HEK293T (cell line): ENCODE results near the gene GRK6.
A peak's percentile ranks its signal among the peaks of the same experiment; 100 is the strongest.

Experiments
- CTCF ChIA-PET: fragments of 350-600 bp; formaldehyde crosslinking; extraction: SDS; loops from one replicate; lab custom pipeline; 2021; ENCODE audit warnings: antibody characterized with exemption, inconsistent platforms; lab: Yijun Ruan, JAX
- POLR2A ChIA-PET: fragments of 350-600 bp; formaldehyde crosslinking; extraction: SDS; loops from one replicate; lab custom pipeline; 2020; ENCODE audit warnings: antibody characterized with exemption, inconsistent platforms; lab: Yijun Ruan, JAX
- DNase-seq: peaks from one replicate; pipeline ENCODE4 v3.0.0; 2012; ENCODE audit warnings: mixed read lengths; ENCODE audit errors: extremely low spot score
- ARNT ChIP-seq: fragments of 450-650 bp; IDR thresholded peaks from 2 replicates; pipeline ENCODE4 v1.6.1; 2017; ENCODE audit warnings: mild to moderate bottlenecking
- BHLHE40 ChIP-seq: fragments of 450-650 bp; IDR thresholded peaks from 2 replicates; pipeline ENCODE4 v1.6.1; 2016; ENCODE audit warnings: mild to moderate bottlenecking, moderate library complexity, borderline replicate concordance
- CTBP1 ChIP-seq: fragments of 450-650 bp; IDR thresholded peaks from 2 replicates; pipeline ENCODE4 v1.6.1; 2016; ENCODE audit warnings: borderline replicate concordance
- ELF4 ChIP-seq: fragments of 450-650 bp; IDR thresholded peaks from 2 replicates; pipeline ENCODE4 v1.6.1; 2017; ENCODE audit warnings: antibody characterized with exemption
- FOXA1 ChIP-seq: fragments of 450-650 bp; IDR thresholded peaks from 2 replicates; pipeline ENCODE4 v1.6.1; 2016; ENCODE audit warnings: mild to moderate bottlenecking
- FOXK2 ChIP-seq: fragments of 450-650 bp; IDR thresholded peaks from 2 replicates; pipeline ENCODE4 v1.6.1; 2016; ENCODE audit warnings: mild to moderate bottlenecking
- FOXM1 ChIP-seq: fragments of 450-650 bp; IDR thresholded peaks from 2 replicates; pipeline ENCODE4 v1.6.1; 2017; ENCODE audit warnings: mild to moderate bottlenecking, borderline replicate concordance
- HDGF ChIP-seq: fragments of 450-650 bp; IDR thresholded peaks from 2 replicates; pipeline ENCODE4 v1.6.1; 2017; ENCODE audit warnings: antibody characterized with exemption, borderline replicate concordance
- L3MBTL2 ChIP-seq: fragments of 450-650 bp; conservative IDR thresholded peaks from 2 replicates; pipeline ENCODE4 v1.6.1; 2016; ENCODE audit warnings: mild to moderate bottlenecking
- LEF1 ChIP-seq: fragments of 450-650 bp; IDR thresholded peaks from 2 replicates; pipeline ENCODE4 v1.6.1; 2017; ENCODE audit warnings: mild to moderate bottlenecking, borderline replicate concordance
- NFRKB ChIP-seq: fragments of 450-650 bp; IDR thresholded peaks from 2 replicates; pipeline ENCODE4 v1.6.1; 2016; ENCODE audit warnings: mild to moderate bottlenecking, moderate library complexity
- SUZ12 ChIP-seq: fragments of 450-650 bp; IDR thresholded peaks from 2 replicates; pipeline ENCODE4 v1.6.1; 2016; ENCODE audit warnings: mild to moderate bottlenecking
- TARDBP ChIP-seq: fragments of 450-650 bp; IDR thresholded peaks from 2 replicates; pipeline ENCODE4 v1.6.1; 2016
- ZNF384 ChIP-seq: fragments of 450-650 bp; IDR thresholded peaks from 2 replicates; pipeline ENCODE4 v1.6.1; 2016
- TF ChIP-seq, protein P1 (sequence below): fragments of 450-650 bp; IDR thresholded peaks from 2 replicates; pipeline ENCODE4 v1.6.1; 2016

The GRK6 gene

DNA sequence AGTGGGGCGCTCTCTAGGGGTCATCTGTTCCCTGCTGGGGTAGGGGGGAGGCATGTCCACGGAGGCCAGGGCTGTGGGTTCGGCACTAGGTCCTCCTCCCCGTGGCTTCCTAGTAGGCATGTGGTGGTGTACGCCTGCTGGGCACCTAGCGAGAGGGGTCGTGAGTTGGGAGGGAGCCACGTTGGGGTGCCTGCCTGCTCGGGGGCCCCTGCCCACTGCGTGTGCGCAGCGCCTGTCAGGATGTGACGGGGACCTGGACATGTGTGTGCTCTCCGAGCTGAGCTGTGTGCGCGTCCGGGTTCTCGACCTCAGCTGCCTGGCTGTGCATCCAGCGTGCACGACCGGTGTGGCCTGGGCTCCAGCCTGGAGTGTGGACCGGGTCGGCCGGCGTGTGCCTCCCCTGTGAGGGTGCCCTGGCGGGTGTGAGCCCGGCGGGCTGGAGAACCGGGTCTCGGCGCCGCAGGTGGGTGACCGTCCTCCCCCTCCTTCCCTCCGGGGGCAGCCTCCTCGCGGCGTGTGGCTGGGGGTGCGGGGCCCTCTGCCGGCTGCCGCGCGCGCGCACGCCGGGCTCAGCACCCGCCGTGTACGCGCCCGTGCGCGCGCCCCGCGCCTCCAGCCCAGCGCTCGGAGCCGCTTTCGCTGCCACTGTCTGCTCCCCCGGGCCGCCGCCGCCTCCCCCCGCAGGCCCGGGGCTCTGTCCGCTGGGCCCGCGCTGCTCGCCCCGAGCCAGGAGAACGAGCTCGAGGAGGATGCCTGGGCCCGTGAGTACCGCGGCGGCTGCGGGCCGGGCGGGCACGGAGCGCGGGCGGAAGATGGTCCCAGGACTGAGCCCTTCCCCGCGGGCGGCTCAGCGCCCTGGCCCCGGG lies 20.0 kb downstream of the GRK6 start, which contains the start of gene PRR7:
PRR7 (plus strand) TSS at position 615 of the 866 bp plus-strand sequence. CDS start 8,254 bp downstream, outside the sequence.
- ChIA-PET CTCF (interaction anchor here (1.0 to 4.9 kb wide), 5 partner anchors 8 to 137 kb away, joined by 3 to 30 read pairs (median 6); no protein-coding TSS in a partner anchor), POLR2A (interaction anchor here (0.6 to 7.4 kb wide), 10 partner anchors 8 to 76 kb away, joined by 3 to 69 read pairs (median 4); partner anchors contain the start of gene GRK6)
- DNase-seq: peak; percentile 81
- TF ChIP-seq BHLHE40 (no peak), FOXM1 (0 out of 2 replicates have a peak, but pooled peaks have one; percentile 44), NFRKB (no peak)

DNA sequence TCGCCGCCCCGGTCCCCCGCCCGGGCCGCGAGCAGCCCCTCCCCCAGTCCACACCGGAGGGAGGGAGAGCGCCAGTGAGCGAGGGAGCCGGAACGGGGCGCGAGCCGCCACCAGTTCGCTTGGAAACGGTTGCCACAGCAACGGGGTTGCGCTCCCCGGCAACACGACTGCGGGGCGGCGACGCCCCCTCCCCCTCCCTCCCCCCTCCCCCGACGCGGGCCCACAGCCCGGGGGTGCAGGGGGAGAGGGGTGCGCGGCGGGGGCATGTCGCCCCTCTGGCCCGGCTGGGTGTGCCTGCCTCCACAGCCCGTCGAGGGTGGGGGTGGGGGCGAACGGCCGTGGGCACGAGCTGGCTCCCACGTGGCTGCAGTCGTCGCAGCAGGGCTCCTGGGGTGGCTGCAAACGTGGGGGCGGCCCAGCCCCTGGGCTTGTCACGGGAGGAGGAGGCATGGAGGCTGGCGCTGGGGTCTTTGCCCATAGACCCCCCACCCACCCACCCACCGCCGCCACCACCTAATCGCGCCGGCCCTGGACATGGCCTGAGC lies 20.7 kb downstream of the GRK6 start:
- TF ChIP-seq L3MBTL2: peak; percentile 25; the same call in 1 of the 2 replicates
- TF ChIP-seq LEF1: no peak
- TF ChIP-seq FOXA1: no peak
- no peak for TF ChIP-seq BHLHE40
- TF ChIP-seq SUZ12: no peak
- POLR2A ChIA-PET: interaction anchor here (0.5 to 7.4 kb wide), 7 partner anchors 22 to 334 kb away, joined by 3 to 69 read pairs (median 3); partner anchors contain the start of gene GRK6
- peak; percentile 63 for DNase-seq
- CTCF ChIA-PET: interaction anchor here (1.7 to 4.9 kb wide), 3 partner anchors 44 to 137 kb away, joined by 6 to 30 read pairs (median 15); no protein-coding TSS in a partner anchor

DNA sequence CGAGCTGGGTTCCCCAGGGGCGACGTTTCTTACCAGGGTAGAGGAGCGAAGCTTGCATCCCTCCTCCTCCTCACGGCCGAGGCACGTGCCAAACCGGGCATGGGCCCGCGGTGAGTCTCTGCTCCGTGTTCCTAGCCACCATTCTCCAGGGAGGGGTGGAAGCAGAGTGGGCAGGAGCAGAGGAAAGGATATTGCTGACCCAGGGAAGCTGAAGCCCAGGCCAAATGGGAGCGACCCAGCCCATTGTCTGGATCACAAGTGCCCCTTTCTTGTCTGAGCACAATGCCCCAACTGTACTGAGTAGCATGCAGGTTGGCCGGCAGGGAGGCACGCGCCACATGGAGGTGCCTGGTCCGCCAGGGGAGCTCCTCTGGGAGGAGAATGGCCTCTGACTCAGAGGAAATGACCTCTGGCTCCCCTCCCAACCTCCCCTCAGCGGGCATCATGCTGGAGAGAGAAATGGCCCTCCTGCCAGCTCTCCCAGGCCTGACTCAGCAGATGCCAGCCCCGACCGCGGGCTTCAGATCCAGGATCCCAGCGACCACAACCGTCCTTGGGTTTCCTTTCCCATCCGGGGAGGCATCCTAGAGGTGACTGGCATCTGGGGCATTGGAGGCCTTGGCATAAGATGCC lies 21.3 kb downstream of the GRK6 start:
- no peak for DNase-seq
- CTCF ChIA-PET: interaction anchor here (1.7 to 4.9 kb wide), 3 partner anchors 44 to 138 kb away, joined by 6 to 30 read pairs (median 15); no protein-coding TSS in a partner anchor
- no peak for TF ChIP-seq NFRKB
- TF ChIP-seq FOXA1: no peak
- no peak for TF ChIP-seq FOXK2
- TF ChIP-seq, protein P1, sequence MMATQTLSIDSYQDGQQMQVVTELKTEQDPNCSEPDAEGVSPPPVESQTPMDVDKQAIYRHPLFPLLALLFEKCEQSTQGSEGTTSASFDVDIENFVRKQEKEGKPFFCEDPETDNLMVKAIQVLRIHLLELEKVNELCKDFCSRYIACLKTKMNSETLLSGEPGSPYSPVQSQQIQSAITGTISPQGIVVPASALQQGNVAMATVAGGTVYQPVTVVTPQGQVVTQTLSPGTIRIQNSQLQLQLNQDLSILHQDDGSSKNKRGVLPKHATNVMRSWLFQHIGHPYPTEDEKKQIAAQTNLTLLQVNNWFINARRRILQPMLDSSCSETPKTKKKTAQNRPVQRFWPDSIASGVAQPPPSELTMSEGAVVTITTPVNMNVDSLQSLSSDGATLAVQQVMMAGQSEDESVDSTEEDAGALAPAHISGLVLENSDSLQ: no peak
- no peak for TF ChIP-seq ARNT
- no peak for TF ChIP-seq LEF1
- TF ChIP-seq L3MBTL2: no peak
- TF ChIP-seq HDGF: no peak
- no peak for TF ChIP-seq CTBP1
- TF ChIP-seq TARDBP: no peak
- TF ChIP-seq BHLHE40: no peak
- TF ChIP-seq ZNF384: no peak
- POLR2A ChIA-PET: interaction anchor here (0.5 to 1.9 kb wide), 8 partner anchors 21 to 335 kb away, joined by 3 to 4 read pairs (median 3); no protein-coding TSS in a partner anchor

DNA sequence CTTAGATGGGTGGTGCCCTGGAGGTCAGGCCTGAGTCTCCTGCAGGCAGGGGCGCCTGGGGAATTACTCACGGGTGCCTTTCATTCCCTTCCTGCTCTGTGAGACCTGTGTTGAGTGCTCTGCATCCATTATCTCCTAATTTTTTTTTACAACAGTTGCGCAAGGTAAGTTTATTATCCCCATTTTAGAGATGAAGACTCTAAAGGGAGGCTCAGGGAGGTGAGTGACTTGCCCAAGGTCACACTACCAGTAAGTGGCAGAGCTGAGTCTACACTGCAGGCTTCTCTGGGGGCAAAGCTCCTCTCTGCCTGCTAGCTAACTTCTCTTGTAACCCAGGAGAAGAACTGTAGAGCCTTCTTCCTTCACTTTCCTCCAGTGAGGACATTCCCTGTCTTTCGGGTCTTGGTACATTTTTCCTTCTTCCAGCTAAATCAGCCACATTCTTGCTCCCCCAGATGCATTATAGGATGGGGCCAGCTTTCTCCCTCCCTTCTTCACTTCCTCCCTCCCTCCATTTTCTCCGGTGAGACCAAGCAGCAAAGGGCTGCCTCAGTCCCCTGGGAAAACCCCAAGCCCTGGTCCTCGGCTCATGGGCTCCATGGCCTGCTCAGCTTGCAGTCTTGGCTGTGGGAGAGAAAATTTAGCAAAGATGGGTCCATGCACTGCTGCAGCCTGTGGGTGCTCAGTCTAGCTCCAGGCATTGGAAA lies 21.9 kb downstream of the GRK6 start:
- ChIA-PET CTCF (interaction anchor here (0.8 to 4.9 kb wide), 3 partner anchors 45 to 59 kb away, joined by 3 to 30 read pairs (median 15); no protein-coding TSS in a partner anchor), POLR2A (interaction anchor here (0.9 to 1.9 kb wide), 6 partner anchors 21 to 82 kb away, joined by 3 to 4 read pairs (median 4); no protein-coding TSS in a partner anchor)
- no peak for TF ChIP-seq FOXK2
- no peak for TF ChIP-seq FOXA1
- no peak for TF ChIP-seq ELF4
- no peak for TF ChIP-seq ZNF384
- no peak for TF ChIP-seq NFRKB
- TF ChIP-seq ARNT: no peak
- TF ChIP-seq L3MBTL2: no peak
- no peak for TF ChIP-seq FOXM1
- TF ChIP-seq HDGF: no peak
- TF ChIP-seq, protein P1: no peak
- no peak for TF ChIP-seq SUZ12
- no peak for TF ChIP-seq TARDBP
- DNase-seq: no peak

DNA sequence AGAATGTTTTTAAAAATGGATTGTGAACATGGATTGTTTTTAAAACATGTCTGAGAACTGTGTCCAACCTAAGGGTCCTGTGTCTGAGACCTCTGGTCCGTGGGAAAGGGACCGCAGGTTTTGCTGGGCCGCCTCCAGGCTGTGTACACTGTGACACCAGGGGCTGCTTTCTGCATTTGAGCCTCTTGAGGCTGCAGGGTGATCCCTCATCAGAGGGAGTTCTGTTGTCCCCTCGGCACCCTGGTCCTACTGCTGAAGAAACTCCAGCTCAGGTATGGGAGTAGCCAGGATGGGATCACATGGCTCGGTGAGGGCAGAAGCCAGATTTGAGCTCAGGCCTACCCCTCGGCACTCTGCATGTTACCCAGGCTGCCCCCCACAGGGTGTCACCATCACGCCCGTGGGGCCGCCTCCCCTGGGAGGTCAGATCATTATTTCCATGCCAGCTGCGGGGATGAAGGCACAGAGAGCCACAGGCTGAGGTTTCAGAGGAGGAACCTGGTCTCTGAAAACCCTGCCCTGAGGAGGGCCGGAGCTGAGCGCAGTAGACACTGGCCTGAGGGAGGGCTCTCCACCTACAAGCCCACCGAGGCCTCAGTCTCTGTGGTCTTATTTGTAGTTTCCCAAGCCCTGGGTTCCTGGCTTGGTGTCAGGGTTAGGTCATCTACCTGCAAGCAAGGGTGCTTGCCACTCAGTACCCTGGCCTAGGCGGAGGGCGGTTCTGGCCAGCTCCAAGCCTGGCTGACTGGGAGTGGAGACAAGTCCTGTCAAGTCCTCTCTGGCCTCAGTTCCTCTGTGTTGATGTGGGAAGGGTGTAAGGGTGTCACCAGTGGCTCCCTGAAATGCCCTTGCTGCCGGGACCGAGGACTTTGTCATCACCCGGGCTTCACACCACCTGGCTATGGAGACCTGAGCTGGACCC lies 22.9 kb downstream of the GRK6 start:
- DNase-seq: no peak
- CTCF ChIA-PET: interaction anchor here (0.8 to 4.9 kb wide), 3 partner anchors 46 to 60 kb away, joined by 3 to 30 read pairs (median 15); no protein-coding TSS in a partner anchor
- TF ChIP-seq ELF4: no peak
- POLR2A ChIA-PET: interaction anchor here (0.7 to 1.9 kb wide), 7 partner anchors 22 to 59 kb away, joined by 3 to 5 read pairs (median 4); partner anchors contain the start of gene GRK6
